ENCODE data around the gene ALG14.

ALG14 gene

GRCh38 chr1:94929351-94930217 lies 143.2 kb downstream of the ALG14 start:
- no peak overlapping the region for H3K27ac ChIP-seq
- H3K27me3 ChIP-seq: peaks cover 70% of the 10 kb centered on the region
- no peaks in the 10 kb centered on the region for H3K36me3 ChIP-seq
- H3K4me1 ChIP-seq (ENCODE audit: control insufficient read depth in 1 of 2, insufficient read depth in 1 of 2, low read depth in 1 of 2, low read length in 1 of 2): peaks cover 13 to 20% of the 10 kb centered on the region in 2 experiments
- TF ChIP-seq CTCF (IDR thresholded peaks at IDR 0.05): no peak
- no peak overlapping the region for H3K4me3 ChIP-seq (ENCODE audit: low read depth in 1 of 2, low read length in 1 of 2)
- no peaks in the 10 kb centered on the region for H3K9me3 ChIP-seq

DNA sequence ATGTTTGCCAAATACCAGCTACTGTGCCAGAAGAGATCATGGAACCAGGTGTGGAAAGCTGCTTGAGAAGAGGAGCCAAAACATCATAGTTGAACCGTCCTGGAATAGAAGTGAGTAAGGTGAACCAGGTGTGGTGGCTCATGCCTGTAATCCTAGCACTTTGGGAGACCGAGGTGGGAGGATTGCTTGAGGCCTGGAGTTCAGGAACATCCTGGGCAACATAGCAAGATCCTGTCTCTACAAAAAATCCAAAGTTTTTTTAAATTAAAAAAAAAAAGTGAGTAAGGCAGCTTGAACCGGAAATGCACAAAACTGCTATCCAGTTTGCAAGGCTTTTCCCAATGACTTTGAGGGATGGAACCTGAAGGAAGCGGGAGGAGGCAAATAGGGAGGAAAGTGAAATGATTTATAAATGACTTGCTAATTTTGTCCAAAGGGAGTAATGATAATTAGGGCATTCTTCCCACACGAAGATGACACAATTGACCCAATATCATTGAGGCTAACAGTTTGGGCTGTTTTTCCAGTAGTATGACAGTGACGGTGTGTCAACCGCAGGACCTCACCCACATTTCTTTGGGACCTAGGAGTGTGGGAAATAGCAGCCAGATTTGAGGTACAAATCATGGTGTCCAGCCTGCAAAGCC lies 144.3 kb downstream of the ALG14 start:
- Histone ChIP-seq H3K36me3 (no peaks in the 10 kb centered on the region), H3K9me3 (no peaks in the 10 kb centered on the region), H3K4me1 (ENCODE audit: control insufficient read depth in 1 of 2, insufficient read depth in 1 of 2, low read depth in 1 of 2, low read length in 1 of 2) (peaks cover 13 to 20% of the 10 kb centered on the region in 2 experiments), H3K4me3 (ENCODE audit: low read depth in 1 of 2, low read length in 1 of 2) (no peak overlapping the region), H3K27ac (no peak overlapping the region), H3K27me3 (peaks cover 81% of the 10 kb centered on the region)
- no peak for TF ChIP-seq CTCF (IDR thresholded peaks at IDR 0.05)

GRCh38 chr1:94927405-94928175 lies 145.2 kb downstream of the ALG14 start:
- Histone ChIP-seq H3K27ac (no peak overlapping the region), H3K4me3 (ENCODE audit: low read depth in 1 of 2, low read length in 1 of 2) (peak overlapping the region in 1 of 2 experiments; percentile 44), H3K36me3 (no peaks in the 10 kb centered on the region), H3K4me1 (ENCODE audit: control insufficient read depth in 1 of 2, insufficient read depth in 1 of 2, low read depth in 1 of 2, low read length in 1 of 2) (peaks cover 13 to 20% of the 10 kb centered on the region in 2 experiments), H3K27me3 (peaks cover 89% of the 10 kb centered on the region), H3K9me3 (no peaks in the 10 kb centered on the region)
- TF ChIP-seq CTCF (IDR thresholded peaks at IDR 0.05): no peak

GRCh38 chr1:94926915-94927404 lies 145.8 kb downstream of the ALG14 start, which contains the start of gene CNN3:
Gene CNN3 (minus strand): TSS chr1:94927110. CDS start chr1:94926894, 216 bp downstream.
- TF ChIP-seq CTCF (IDR thresholded peaks at IDR 0.05): no peak
- H3K9me3 ChIP-seq: no peaks in the 10 kb centered on the region
- H3K4me1 ChIP-seq (ENCODE audit: control insufficient read depth in 1 of 2, insufficient read depth in 1 of 2, low read depth in 1 of 2, low read length in 1 of 2): peaks cover 13 to 20% of the 10 kb centered on the region in 2 experiments
- no peak within 1 kb of the TSS for H3K27ac ChIP-seq
- peaks cover 96% of the 10 kb centered on the region for H3K27me3 ChIP-seq
- no peaks in the 10 kb centered on the region for H3K36me3 ChIP-seq
- H3K4me3 ChIP-seq (ENCODE audit: low read depth in 1 of 2, low read length in 1 of 2): peak within 1 kb of the TSS in 1 of 2 experiments; percentile 44
